Activated CD8-positive, alpha-beta memory T cell treated with anti-CD3 and anti-CD28 coated beads, Interleukin-2, amount 50 U/mL, for 24 hours (primary cell): ENCODE measurements around the gene EPM2AIP1.
"Not testable (repeated sequence)": the region's sequence is repeated elsewhere in the genome, so short reads cannot be mapped to it uniquely, and the experiment has no call there.

Experiments
- DNase-seq: peaks from one replicate; pipeline ENCODE4 v3.0.0-alpha.2; 2020; ENCODE audit errors: extremely low read depth

Gene EPM2AIP1

GRCh38 chr3:36992806-36993325, at the start of gene EPM2AIP1:
TSS of gene EPM2AIP1 (minus strand) at chr3:36993131. CDS start at chr3:36993077, 54 bp downstream.
- DNase-seq: no peak

GRCh38 chr3:37042712-37043111, 49.8 kb upstream of the EPM2AIP1 start:
- DNase-seq: not testable (repeated sequence)

GRCh38 chr3:37041546-37042195, 48.7 kb upstream of the EPM2AIP1 start:
- no peak for DNase-seq

GRCh38 chr3:37040231-37040630, 47.3 kb upstream of the EPM2AIP1 start:
- DNase-seq: no peak

GRCh38 chr3:37039161-37039846, 46.4 kb upstream of the EPM2AIP1 start:
- DNase-seq: no peak

- no peak for DNase-seq
Observed at GRCh38 chr3:37037352-37037751, 44.4 kb upstream of the EPM2AIP1 start.

GRCh38 chr3:37032961-37033360, 40.0 kb upstream of the EPM2AIP1 start:
- no peak for DNase-seq

- no peak for DNase-seq
Observed at GRCh38 chr3:37031096-37031682, 38.3 kb upstream of the EPM2AIP1 start.

- DNase-seq: no peak
Observed at GRCh38 chr3:37030588-37030987, 37.7 kb upstream of the EPM2AIP1 start.

GRCh38 chr3:37029516-37030163, 36.7 kb upstream of the EPM2AIP1 start:
- DNase-seq: no peak

- no peak for DNase-seq
Observed at GRCh38 chr3:37029111-37029510, 36.2 kb upstream of the EPM2AIP1 start.

- DNase-seq: no peak
Observed at GRCh38 chr3:37028329-37028728, 35.4 kb upstream of the EPM2AIP1 start.

GRCh38 chr3:37026851-37027250, 33.9 kb upstream of the EPM2AIP1 start:
- DNase-seq: no peak

GRCh38 chr3:37025561-37026335, 32.8 kb upstream of the EPM2AIP1 start:
- no peak for DNase-seq

GRCh38 chr3:37024820-37025405, 32.0 kb upstream of the EPM2AIP1 start:
- no peak for DNase-seq

- no peak for DNase-seq
Observed at GRCh38 chr3:37024092-37024491, 31.2 kb upstream of the EPM2AIP1 start.

GRCh38 chr3:37017683-37018082, 24.8 kb upstream of the EPM2AIP1 start:
- DNase-seq: no peak

GRCh38 chr3:37016903-37017302, 24.0 kb upstream of the EPM2AIP1 start:
- no peak for DNase-seq

GRCh38 chr3:37015642-37016041, 22.7 kb upstream of the EPM2AIP1 start:
- DNase-seq: no peak

- DNase-seq: no peak
Observed at GRCh38 chr3:37014620-37015019, 21.7 kb upstream of the EPM2AIP1 start.
